ENCODE data around the gene TCEA2. TPM values are rescaled to one million over a fixed set of nuclear protein-coding genes. Genes with fewer than 3 reads are reported as not detected.

TCEA2 gene
- total and polyA plus RNA-seq, 7 donors, result 2.1 to 50.5 (median 41.7) TPM

DNA sequence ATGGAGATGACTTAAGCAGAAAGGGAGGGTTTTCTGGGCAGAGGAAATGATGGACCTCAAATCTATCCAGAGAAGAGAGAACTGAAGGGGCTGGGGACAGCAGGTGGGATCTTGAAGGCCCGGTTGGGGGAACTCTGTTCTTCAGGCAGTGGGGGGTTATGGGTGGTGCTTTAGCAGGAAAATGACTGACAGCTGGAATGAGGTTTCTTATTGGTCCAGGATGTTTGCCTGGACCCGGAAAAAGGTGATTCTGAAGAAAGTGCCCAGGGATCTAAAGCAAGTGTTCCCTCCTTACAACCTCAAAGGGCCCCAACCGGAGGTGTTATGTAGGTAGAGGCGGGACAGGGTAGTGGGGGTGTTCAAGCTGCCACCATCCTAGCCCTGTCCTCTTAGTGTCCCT lies 32.5 kb downstream of the TCEA2 start:
- no peak overlapping the region for H3K4me3 ChIP-seq
- 48 to 71% methylated on average over 4 of the region's 4 CpGs for WGBS, 2 donors
- H3K9me3 ChIP-seq, result no peaks in the 10 kb centered on the region
- DNase-seq, result no peak
- no peak overlapping the region for H3K27ac ChIP-seq
- intact Hi-C loops (cut with DNase I), result no loop called here
- H3K36me3 ChIP-seq, result no peaks in the 10 kb centered on the region
- TF ChIP-seq EP300 (IDR thresholded peaks at IDR 0.05) (no peak), POLR2A (IDR thresholded peaks at IDR 0.05) (no peak), POLR2AphosphoS5 (IDR thresholded peaks at IDR 0.05) (no peak), CTCF (IDR thresholded peaks at IDR 0.05) (no peak)
- H3K27me3 ChIP-seq, result peaks cover 3 to 43% (median 34%) of the 10 kb centered on the region in 3 donors
- H3K4me1 ChIP-seq, result no peaks in the 10 kb centered on the region

GRCh38 chr20:64095927-64096326 lies 32.9 kb downstream of the TCEA2 start:
- Histone ChIP-seq H3K36me3 (no peaks in the 10 kb centered on the region), H3K9me3 (no peaks in the 10 kb centered on the region), H3K27me3 (peaks cover 5 to 47% (median 38%) of the 10 kb centered on the region in 3 donors), H3K4me1 (no peaks in the 10 kb centered on the region), H3K27ac (no peak overlapping the region), H3K4me3 (no peak overlapping the region)
- 41 to 71% methylated on average over 11 of the region's 11 CpGs for WGBS, 2 donors
- intact Hi-C loops (cut with DNase I), result no loop called here
- DNase-seq, result no peak
- TF ChIP-seq POLR2A (IDR thresholded peaks at IDR 0.05), result no peak
- TF ChIP-seq POLR2AphosphoS5 (IDR thresholded peaks at IDR 0.05), result no peak
- TF ChIP-seq EP300 (IDR thresholded peaks at IDR 0.05), result no peak
- no peak for TF ChIP-seq CTCF (IDR thresholded peaks at IDR 0.05)

GRCh38 chr20:64096535-64096934 lies 33.5 kb downstream of the TCEA2 start:
- Histone ChIP-seq H3K9me3 (no peaks in the 10 kb centered on the region), H3K27me3 (peaks cover 11 to 53% (median 45%) of the 10 kb centered on the region in 3 donors), H3K27ac (no peak overlapping the region), H3K36me3 (no peaks in the 10 kb centered on the region), H3K4me1 (no peaks in the 10 kb centered on the region), H3K4me3 (no peak overlapping the region)
- TF ChIP-seq CTCF (IDR thresholded peaks at IDR 0.05), result no peak
- no peak for TF ChIP-seq EP300 (IDR thresholded peaks at IDR 0.05)
- TF ChIP-seq POLR2AphosphoS5 (IDR thresholded peaks at IDR 0.05), result no peak
- TF ChIP-seq POLR2A (IDR thresholded peaks at IDR 0.05), result no peak
- intact Hi-C loops (cut with DNase I), result no loop called here
- no peak for DNase-seq
- 81 to 88% methylated on average over 6 of the region's 6 CpGs for WGBS, 2 donors

GRCh38 chr20:64098471-64099013 lies 35.5 kb downstream of the TCEA2 start:
- DNase-seq, result no peak
- intact Hi-C loops (cut with DNase I), result no loop called here
- H3K27me3 ChIP-seq, result peaks cover 23 to 72% (median 58%) of the 10 kb centered on the region in 3 donors
- no peak overlapping the region for H3K4me3 ChIP-seq
- no peak for TF ChIP-seq POLR2A (IDR thresholded peaks at IDR 0.05)
- WGBS, 2 donors, result 90 to 96% methylated on average over 28 of the region's 28 CpGs
- H3K4me1 ChIP-seq, result peaks cover 0 to 12% (median 10%) of the 10 kb centered on the region in 4 donors
- H3K36me3 ChIP-seq, result no peaks in the 10 kb centered on the region
- no peak overlapping the region for H3K27ac ChIP-seq
- no peaks in the 10 kb centered on the region for H3K9me3 ChIP-seq

- DNase-seq, result no peak
- Histone ChIP-seq H3K27ac (no peak overlapping the region), H3K9me3 (no peaks in the 10 kb centered on the region), H3K4me1 (peaks cover 0 to 12% (median 10%) of the 10 kb centered on the region in 4 donors), H3K4me3 (no peak overlapping the region), H3K27me3 (peaks cover 23 to 79% (median 65%) of the 10 kb centered on the region in 3 donors), H3K36me3 (no peaks in the 10 kb centered on the region)
- WGBS, 2 donors, result 68 to 84% methylated on average over 21 of the region's 21 CpGs
- TF ChIP-seq EP300 (IDR thresholded peaks at IDR 0.05) (no peak), POLR2AphosphoS5 (IDR thresholded peaks at IDR 0.05) (no peak), POLR2A (IDR thresholded peaks at IDR 0.05) (no peak), CTCF (IDR thresholded peaks at IDR 0.05) (no peak)
- intact Hi-C loops (cut with DNase I), result no loop called here
Observed at GRCh38 chr20:64099086-64099786, 36.2 kb downstream of the TCEA2 start.

Data from sigmoid colon (tissue), 7 donors.